NCI-H526 (cell line): ENCODE results near the gene HMOX2.

Experiments
- DNase-seq, 2 experiments: peaks; one replicate each; lab custom pipeline; 2025; lab: John Stamatoyannopoulos, UW

HMOX2 gene

DNA sequence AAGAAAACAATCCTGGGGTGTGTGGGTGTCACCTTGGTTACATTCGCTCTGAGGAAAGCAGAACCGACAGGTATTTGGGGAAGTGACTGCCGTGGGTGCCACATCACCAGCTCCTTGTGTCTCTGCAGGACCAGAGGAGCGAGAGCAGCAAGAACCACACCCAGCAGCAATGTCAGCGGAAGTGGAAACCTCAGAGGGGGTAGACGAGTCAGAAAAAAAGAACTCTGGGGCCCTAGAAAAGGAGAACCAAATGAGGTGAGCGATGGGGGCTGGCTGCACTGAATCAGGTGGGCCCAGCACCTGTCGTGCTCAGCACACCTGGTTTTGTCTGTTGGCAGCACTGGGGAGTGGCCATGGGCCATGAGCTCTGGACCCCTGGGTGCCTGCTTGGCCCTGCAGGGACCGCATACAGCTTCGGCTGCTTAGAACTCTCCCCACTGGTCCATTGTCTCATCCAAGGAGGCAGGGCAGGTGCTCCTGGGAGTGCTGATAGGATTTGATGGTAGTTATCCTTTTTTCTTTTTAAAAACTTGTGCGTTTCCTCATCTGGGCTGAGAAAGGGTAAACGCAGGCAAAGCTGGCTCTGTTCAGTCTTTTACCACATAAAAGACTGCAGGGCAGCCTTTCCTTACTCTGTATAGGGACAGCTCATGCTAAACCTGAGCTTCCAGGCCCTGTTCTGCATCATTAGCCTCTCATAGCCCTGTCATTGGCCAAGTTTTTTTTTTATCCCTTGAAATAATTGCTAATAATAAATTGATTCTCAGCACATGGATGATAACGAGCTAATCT lies 29.4 kb downstream of the HMOX2 start:
- DNase-seq, result no peak

DNA sequence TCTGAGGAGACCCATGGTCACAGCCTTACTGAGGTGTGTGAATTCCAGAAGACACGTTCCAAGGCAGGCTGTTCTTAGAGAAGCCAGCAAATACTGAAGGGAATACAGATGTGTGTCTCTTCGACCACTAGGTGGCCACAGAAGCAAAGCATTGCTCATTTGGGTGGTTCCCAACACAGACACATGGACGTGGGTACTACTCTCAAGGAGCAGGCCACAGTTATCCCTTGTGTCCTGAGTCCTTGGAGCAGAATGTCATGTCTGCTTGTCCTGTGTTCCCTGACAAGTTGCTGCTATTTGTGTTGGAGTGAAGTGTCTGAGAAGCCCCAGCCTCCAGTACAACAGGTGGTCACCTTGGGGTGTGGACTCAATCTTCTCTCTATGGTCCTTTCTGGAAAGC lies 30.3 kb downstream of the HMOX2 start:
- DNase-seq, result peak; percentile 13 to 67

GRCh38 chr16:4507588-4508345 lies 31.6 kb downstream of the HMOX2 start:
- DNase-seq, result no peak

DNA sequence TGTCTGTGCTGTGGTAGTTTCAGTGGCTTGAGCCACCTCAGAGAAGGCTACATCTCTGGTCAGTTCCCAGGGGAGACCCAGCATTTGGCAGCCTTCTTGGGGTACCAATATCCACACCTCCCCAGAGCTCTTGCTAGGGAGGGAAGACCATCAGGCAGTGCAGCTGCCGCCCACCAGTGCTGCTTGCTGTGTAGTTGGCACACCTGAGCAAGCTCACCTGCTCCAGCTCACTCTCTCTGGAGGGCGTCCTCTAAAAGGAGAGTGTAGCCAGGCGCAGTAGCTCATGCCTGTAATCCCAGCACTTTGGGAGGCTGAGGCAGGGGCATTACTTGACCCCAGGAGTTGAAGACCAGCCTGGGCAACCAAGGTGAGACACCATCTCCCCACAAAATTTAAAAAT lies 32.6 kb downstream of the HMOX2 start:
- DNase-seq, result no peak

DNA sequence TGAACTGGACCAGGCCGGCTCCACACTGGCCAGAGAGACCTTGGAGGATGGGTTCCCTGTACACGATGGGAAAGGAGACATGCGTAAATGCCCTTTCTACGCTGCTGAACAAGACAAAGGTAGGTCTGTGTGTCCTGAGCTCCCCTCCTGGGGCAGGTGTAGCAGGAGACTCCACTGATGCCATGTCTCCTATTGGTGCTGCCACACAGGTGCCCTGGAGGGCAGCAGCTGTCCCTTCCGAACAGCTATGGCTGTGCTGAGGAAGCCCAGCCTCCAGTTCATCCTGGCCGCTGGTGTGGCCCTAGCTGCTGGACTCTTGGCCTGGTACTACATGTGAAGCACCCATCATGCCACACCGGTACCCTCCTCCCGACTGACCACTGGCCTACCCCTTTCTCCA lies 33.2 kb downstream of the HMOX2 start:
- no peak for DNase-seq

GRCh38 chr16:4510131-4510530 lies 33.9 kb downstream of the HMOX2 start:
- no peak for DNase-seq

- DNase-seq, result no peak
Measured at GRCh38 chr16:4510747-4511426, 34.7 kb downstream of the HMOX2 start.

DNA sequence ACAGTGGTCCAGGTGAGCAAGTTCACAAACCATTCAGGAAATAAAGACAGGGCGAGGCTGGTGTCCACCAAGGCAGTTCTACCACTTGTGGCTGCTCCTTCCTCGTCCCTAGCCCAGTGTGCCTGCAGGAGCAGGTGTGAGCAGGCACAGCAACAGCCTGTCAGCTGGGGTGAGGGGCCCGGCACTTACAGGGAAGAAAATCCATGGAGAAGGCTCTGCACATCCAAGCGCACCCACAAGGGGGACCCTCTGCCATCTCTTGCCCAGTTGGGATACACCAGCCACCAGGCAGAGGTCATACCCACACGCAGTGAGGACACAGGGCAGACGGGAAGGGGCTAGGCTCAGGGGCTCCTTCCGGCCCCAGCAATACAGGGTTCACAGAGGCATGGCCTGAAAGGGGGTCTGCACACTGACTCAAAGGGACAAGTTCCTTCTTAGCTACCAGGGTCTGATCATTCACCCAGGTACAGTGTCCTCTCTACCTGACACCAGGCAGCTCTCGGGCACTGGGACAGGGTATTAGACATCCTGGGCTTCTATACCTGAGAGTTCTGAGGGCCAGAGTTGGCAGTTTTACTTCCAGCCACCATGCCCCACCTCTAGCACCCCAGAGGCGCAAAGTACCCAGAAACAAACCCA lies 35.4 kb downstream of the HMOX2 start:
- peak; percentile 33 to 72 for DNase-seq

GRCh38 chr16:4512473-4512872 lies 36.3 kb downstream of the HMOX2 start:
- no peak for DNase-seq

GRCh38 chr16:4513086-4513860 lies 37.1 kb downstream of the HMOX2 start:
- no peak for DNase-seq

- DNase-seq, result no peak
Measured at GRCh38 chr16:4513881-4514280, 37.7 kb downstream of the HMOX2 start.

GRCh38 chr16:4514606-4515005 lies 38.4 kb downstream of the HMOX2 start:
- DNase-seq, result no peak

- DNase-seq, result no peak
Measured at GRCh38 chr16:4515611-4516233, 39.5 kb downstream of the HMOX2 start.

DNA sequence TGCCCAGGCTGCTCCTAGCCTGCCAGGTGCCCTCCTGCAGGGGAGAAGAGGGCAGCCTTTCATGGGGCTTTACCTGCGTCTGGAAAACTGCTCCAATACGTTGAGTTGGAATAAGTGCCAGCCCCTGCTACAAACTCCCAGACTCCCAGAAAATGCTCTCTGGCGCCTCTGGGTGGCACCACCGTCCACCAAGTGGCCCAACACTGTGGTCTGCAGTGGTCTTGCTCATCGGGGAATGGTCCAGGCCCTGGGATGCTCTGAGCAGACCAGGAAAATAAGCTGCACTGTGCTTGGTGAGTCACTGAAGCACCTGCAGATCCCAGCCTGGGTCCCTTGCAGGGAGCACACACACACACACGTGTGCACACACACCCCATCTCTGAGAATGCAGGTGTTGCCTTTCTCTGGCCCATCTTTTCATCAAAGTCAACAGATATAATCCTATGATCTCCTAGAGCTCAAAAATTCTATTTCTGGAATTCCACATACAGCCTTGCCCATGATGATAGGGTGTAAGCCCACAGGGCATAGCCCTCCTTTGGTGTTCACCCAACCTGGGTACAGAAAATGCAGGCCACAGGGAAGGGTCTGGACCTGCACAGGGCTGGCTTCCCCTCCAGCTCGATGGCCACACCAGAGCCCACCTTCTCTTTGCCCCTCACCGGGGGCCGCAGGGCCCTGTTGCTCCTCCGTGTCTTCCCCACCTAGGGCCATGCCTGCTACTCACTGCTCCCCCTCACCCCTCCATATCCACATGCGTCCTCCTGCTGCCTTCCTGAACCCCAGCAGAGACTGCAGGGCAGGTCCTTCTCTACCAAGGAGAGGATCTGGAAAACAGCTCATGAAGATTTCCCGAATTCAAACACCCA lies 41.8 kb downstream of the HMOX2 start:
- DNase-seq, result peak in 1 of 2 experiments; percentile 46

- no peak for DNase-seq
Measured at GRCh38 chr16:4519274-4520058, 43.3 kb downstream of the HMOX2 start.

DNA sequence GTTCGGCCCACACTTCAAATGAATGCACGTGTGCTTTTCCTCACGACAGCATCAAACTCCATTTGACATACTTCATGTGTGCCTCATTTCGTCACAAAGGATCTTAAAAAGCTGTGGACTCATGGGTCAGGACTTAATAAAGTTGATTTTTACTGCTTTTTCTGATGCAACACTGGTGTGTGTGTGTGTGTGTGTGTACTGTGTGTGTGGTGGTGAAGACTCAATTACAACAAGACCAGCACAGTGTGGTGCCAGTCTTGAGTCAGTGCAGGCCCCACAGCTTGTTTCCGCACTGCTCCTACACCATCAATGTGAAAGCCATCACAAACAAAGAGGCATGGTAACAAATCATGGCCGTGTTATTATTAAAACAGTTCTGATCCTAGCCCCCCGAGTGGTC lies 44.7 kb downstream of the HMOX2 start:
- no peak for DNase-seq

DNA sequence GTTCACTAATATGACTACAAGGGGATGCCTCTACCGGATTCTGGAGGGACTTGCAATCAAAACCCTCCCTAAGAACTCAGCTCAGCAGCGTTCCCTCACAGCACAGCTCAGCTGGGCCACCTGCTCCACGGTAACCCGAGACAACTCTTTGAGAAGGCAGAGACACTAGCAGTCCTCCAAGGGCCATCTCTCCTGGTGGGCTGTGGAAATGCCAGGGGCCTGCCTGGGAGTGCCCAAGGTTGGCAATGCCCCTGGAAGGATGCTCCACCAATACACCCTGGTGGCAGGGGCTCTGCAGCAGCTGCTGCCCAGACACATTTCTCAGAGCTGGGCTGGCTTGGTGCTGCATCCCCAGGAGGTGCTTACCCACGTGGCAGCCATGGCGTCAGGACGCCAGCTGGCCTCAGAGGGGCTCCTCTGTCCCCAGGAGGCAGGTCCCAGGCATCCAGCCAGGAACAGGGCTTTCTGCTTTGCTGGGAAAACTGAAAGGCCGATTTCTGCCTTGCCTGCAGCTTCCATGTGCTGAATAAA lies 45.9 kb downstream of the HMOX2 start:
- no peak for DNase-seq

DNA sequence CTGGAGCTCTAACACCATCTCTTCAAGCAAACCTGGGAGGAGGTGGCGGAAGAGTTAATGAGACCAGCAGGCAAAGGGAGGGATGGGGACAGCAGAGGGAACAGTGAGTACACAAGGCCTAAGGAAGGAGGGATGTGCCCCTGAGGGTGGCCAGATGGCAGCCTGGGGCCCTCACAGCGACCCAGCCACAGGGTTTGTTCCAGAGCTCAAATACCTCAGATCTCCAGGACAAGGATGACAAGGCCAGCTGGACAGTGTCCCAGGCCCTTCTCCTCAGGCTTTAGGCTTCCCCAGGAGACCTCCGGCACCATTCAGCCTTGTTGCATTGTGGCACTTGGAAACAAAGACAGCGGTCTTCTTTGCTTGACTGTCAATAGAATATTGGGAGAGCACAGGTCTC lies 47.5 kb downstream of the HMOX2 start:
- no peak for DNase-seq

GRCh38 chr16:4524571-4524970 lies 48.4 kb downstream of the HMOX2 start:
- DNase-seq, result no peak
